Osteoblast (primary cell): Measurements from ENCODE around the gene ADCY2. TPM values are rescaled to one million over a fixed set of nuclear protein-coding genes. Genes with fewer than 3 reads are reported as not detected.

Source experiments
- DNase-seq: peaks from one replicate; pipeline ENCODE4 v3.0.0; 2011; ENCODE audit warnings: low spot score, mixed read lengths; ENCODE audit not compliant: insufficient read length; ENCODE audit errors: missing footprints
- H2AFZ ChIP-seq: 2 replicates; pipeline ENCODE4 v1.6.0; 2011; ENCODE audit warnings: mild to moderate bottlenecking, low read length
- H3K27ac ChIP-seq: 2 replicates; pipeline ENCODE4 v1.5.1; 2011; ENCODE audit warnings: mild to moderate bottlenecking, low read depth, low read length, moderate library complexity
- H3K27me3 ChIP-seq: 2 replicates; pipeline ENCODE4 v1.6.0; 2012; ENCODE audit warnings: mild to moderate bottlenecking, control low read depth, inconsistent platforms, low read length, moderate library complexity; ENCODE audit not compliant: insufficient read depth
- H3K36me3 ChIP-seq: 2 replicates; pipeline ENCODE4 v1.5.1; 2011; ENCODE audit warnings: mild to moderate bottlenecking, low read length, control low read depth, moderate library complexity; ENCODE audit not compliant: insufficient read depth
- H3K4me1 ChIP-seq: 2 replicates; pipeline ENCODE4 v1.5.1; 2011; ENCODE audit warnings: mild to moderate bottlenecking, low read length, control low read depth, moderate library complexity; ENCODE audit not compliant: insufficient read depth
- H3K4me2 ChIP-seq: 2 replicates; pipeline ENCODE4 v1.6.0; 2011; ENCODE audit warnings: mild to moderate bottlenecking, low read length; ENCODE audit not compliant: insufficient read depth
- H3K4me3 ChIP-seq: fragments of 200-600 bp; sonication (generic); 3 replicates; pipeline ENCODE4 v1.5.1; 2012; ENCODE audit warnings: mild to moderate bottlenecking, low read length, inconsistent platforms; ENCODE audit not compliant: insufficient read depth
- H3K79me2 ChIP-seq: 2 replicates; pipeline ENCODE4 v1.6.0; 2012; ENCODE audit warnings: mild to moderate bottlenecking, low read length, control low read depth, inconsistent platforms; ENCODE audit not compliant: insufficient read depth
- H3K9me3 ChIP-seq: 2 replicates; pipeline ENCODE4 v1.5.1; 2011; ENCODE audit warnings: low read depth, low read length, control low read depth
- H4K20me1 ChIP-seq: 2 replicates; pipeline ENCODE4 v1.6.0; 2012; ENCODE audit warnings: mild to moderate bottlenecking, low read length, control low read depth; ENCODE audit not compliant: insufficient read depth
- total RNA-seq: library from RNA; depleted of rRNA; stranded (reverse); fragments of >200 nt; gene quantifications from 2 replicates; pipeline ENCODE4 v1.2.3, GENCODE V29; 2012
- TF ChIP-seq, protein P1 (sequence below): IDR thresholded peaks from 2 replicates; pipeline ENCODE4 v1.5.1; 2011; ENCODE audit warnings: mild to moderate bottlenecking, low read depth, low read length, moderate library complexity; ENCODE audit errors: extremely low read depth

The ADCY2 gene
- total RNA-seq, 1 donor, result under 0.01 TPM

DNA sequence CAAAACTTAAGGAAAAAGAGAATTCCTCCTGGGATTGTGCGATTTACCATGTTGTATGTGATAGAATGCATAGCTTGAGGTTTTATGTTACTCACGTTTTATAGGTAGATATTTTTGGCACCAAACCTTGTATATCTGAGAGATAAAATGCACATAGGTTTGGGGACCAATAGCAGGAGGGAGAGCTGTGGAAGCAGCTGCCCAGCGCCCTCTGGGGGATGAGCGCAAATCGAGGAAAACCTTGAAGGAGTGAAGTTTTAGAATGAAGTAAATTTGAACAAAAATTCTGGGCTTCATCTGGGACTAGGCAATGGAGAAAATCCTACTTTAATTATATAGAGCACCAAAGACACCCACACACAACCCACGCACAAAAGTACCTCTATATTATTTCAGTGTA lies 197.0 kb downstream of the ADCY2 start:
- no peaks in the 10 kb centered on the region for H3K36me3 ChIP-seq
- TF ChIP-seq, protein P1, sequence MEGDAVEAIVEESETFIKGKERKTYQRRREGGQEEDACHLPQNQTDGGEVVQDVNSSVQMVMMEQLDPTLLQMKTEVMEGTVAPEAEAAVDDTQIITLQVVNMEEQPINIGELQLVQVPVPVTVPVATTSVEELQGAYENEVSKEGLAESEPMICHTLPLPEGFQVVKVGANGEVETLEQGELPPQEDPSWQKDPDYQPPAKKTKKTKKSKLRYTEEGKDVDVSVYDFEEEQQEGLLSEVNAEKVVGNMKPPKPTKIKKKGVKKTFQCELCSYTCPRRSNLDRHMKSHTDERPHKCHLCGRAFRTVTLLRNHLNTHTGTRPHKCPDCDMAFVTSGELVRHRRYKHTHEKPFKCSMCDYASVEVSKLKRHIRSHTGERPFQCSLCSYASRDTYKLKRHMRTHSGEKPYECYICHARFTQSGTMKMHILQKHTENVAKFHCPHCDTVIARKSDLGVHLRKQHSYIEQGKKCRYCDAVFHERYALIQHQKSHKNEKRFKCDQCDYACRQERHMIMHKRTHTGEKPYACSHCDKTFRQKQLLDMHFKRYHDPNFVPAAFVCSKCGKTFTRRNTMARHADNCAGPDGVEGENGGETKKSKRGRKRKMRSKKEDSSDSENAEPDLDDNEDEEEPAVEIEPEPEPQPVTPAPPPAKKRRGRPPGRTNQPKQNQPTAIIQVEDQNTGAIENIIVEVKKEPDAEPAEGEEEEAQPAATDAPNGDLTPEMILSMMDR, result no peak
- no peak overlapping the region for H3K27ac ChIP-seq
- H3K4me1 ChIP-seq, result no peaks in the 10 kb centered on the region
- H3K79me2 ChIP-seq, result no peaks in the 10 kb centered on the region
- DNase-seq, result no peak
- H3K9me3 ChIP-seq, result no peaks in the 10 kb centered on the region
- no peak overlapping the region for H3K4me3 ChIP-seq
- H3K27me3 ChIP-seq, result no peaks in the 10 kb centered on the region
- H3K4me2 ChIP-seq, result no peak overlapping the region
- no peaks in the 10 kb centered on the region for H4K20me1 ChIP-seq
- H2AFZ ChIP-seq, result no peak overlapping the region

DNA sequence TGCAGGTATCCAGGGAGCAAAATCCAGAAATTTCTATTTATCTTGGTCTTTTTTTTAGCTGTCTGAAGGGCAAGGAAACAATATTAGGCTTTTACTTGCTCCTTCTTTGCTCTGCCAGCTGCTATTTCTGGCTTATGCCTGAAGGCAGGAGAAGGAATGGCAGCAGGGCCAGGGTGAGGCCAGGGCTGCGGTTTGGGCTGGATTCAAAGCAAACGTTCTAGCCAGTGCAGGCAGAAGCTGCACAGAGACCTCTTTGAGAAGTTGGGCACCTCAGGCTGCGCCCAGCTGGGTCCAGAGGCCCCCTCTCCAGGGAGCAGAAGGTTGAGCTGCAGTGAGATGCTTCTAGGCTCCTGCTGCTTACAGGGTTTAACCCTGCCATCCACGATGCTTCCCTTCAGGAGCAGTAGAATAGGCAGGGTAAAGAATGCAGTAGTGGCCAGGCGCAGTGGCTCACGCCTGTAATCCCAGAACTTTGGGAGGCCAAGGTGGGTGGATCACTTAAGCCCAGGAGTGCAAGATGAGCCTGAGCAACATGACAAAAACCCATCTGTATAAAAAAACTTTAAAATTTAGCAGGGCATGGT lies 201.2 kb downstream of the ADCY2 start:
- Histone ChIP-seq H2AFZ (no peak overlapping the region), H3K36me3 (no peaks in the 10 kb centered on the region), H3K4me3 (no peak overlapping the region), H3K4me1 (no peaks in the 10 kb centered on the region), H3K27me3 (no peaks in the 10 kb centered on the region), H3K79me2 (no peaks in the 10 kb centered on the region), H3K27ac (no peak overlapping the region), H3K9me3 (no peaks in the 10 kb centered on the region), H4K20me1 (no peaks in the 10 kb centered on the region), H3K4me2 (no peak overlapping the region)
- TF ChIP-seq, protein P1, result no peak
- DNase-seq, result no peak

DNA sequence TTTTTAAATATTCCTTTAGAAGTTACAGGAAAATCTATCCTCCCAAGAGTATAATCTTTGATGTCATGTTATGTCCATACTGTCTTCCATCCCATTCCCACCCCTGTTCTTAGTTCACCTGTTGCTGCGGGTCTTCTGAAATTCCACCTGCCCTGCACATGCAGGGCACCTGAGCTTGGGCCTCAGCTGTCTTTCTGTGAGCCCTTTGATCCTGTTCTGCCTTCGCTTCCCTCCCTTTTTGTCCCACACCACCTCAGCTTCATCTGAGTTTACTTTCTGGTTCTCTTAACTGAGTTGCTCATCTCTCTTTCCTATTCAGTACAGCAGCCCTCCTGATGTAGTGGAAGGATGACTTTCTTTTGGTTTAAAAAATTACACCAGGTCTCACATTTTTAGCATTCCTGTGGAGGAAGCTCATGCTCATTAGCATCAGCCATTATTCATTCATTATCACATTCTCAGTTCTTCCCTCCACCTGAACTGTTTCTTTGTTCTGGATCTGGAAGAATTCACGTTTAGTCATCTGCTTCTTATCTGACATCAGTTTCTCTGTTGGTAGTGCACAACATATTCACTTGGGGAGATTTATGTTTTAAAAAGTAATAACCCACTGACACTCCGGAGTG lies 211.0 kb downstream of the ADCY2 start:
- no peak for DNase-seq
- no peaks in the 10 kb centered on the region for H3K79me2 ChIP-seq
- no peaks in the 10 kb centered on the region for H3K4me1 ChIP-seq
- no peak overlapping the region for H3K4me2 ChIP-seq
- TF ChIP-seq, protein P1, result no peak
- H4K20me1 ChIP-seq, result no peaks in the 10 kb centered on the region
- no peak overlapping the region for H3K4me3 ChIP-seq
- no peaks in the 10 kb centered on the region for H3K27me3 ChIP-seq
- no peak overlapping the region for H2AFZ ChIP-seq
- no peak overlapping the region for H3K27ac ChIP-seq
- no peaks in the 10 kb centered on the region for H3K36me3 ChIP-seq
- no peaks in the 10 kb centered on the region for H3K9me3 ChIP-seq

DNA sequence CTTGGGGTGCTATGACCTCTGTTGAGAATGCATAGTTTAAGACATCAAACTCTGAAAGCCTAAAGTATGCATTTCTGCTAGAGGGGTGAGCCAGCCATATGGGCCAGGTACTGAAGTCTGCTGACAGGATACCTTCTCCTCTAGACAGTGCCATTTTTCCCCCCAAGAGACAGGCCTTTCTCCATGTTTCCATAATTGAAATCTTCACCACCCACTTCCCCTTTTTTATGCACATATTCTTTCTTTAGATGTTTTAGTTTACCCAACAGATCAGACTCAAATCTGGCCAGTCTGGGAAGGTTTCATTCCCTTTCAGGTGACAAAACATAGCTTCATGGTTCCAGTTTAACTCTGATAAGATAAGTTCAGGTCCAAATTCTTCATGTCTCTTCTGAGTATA lies 212.8 kb downstream of the ADCY2 start:
- H3K9me3 ChIP-seq, result no peaks in the 10 kb centered on the region
- no peak overlapping the region for H3K27ac ChIP-seq
- TF ChIP-seq, protein P1, result no peak
- H3K36me3 ChIP-seq, result no peaks in the 10 kb centered on the region
- H3K4me1 ChIP-seq, result no peaks in the 10 kb centered on the region
- H4K20me1 ChIP-seq, result no peaks in the 10 kb centered on the region
- no peaks in the 10 kb centered on the region for H3K27me3 ChIP-seq
- no peak overlapping the region for H2AFZ ChIP-seq
- no peaks in the 10 kb centered on the region for H3K79me2 ChIP-seq
- no peak overlapping the region for H3K4me3 ChIP-seq
- no peak for DNase-seq
- no peak overlapping the region for H3K4me2 ChIP-seq
